ENCODE results near the gene POLR2J3.
"Not testable (repeated sequence)": the region's sequence is repeated elsewhere in the genome, so short reads cannot be mapped to it uniquely, and the experiment has no call there.

Gene POLR2J3

GRCh38 chr7:102542083-102542482, 30.3 kb downstream of the POLR2J3 start:
- in situ Hi-C loops (cut with MboI; ENCODE audit: low pct_unique_long_range_greater_than_20kb, low sequenced_read_pairs, unreplicated experiment): not testable (repeated sequence)

GRCh38 chr7:102540604-102541003, 31.8 kb downstream of the POLR2J3 start:
- DNase-seq (ENCODE audit: low spot score); in situ Hi-C loops (cut with MboI; ENCODE audit: low pct_unique_long_range_greater_than_20kb, low sequenced_read_pairs, unreplicated experiment): not testable (repeated sequence)

More at GRCh38 chr7:102542083-102542482, 30.3 kb downstream of the POLR2J3 start:
- DNase-seq (ENCODE audit: low spot score): not testable (repeated sequence)

GRCh38 chr7:102535062-102535615, 37.2 kb downstream of the POLR2J3 start:
- in situ Hi-C loops (cut with MboI; ENCODE audit: low pct_unique_long_range_greater_than_20kb, low sequenced_read_pairs, unreplicated experiment); DNase-seq (ENCODE audit: low spot score): not testable (repeated sequence)

- in situ Hi-C loops (cut with MboI; ENCODE audit: low pct_unique_long_range_greater_than_20kb, low sequenced_read_pairs, unreplicated experiment): not testable (repeated sequence)
Observed at GRCh38 chr7:102532127-102532526, 40.3 kb downstream of the POLR2J3 start.

GRCh38 chr7:102531583-102531982, 40.8 kb downstream of the POLR2J3 start:
- DNase-seq (ENCODE audit: low spot score); in situ Hi-C loops (cut with MboI; ENCODE audit: low pct_unique_long_range_greater_than_20kb, low sequenced_read_pairs, unreplicated experiment): not testable (repeated sequence)

More at GRCh38 chr7:102532127-102532526, 40.3 kb downstream of the POLR2J3 start:
- not testable (repeated sequence) for DNase-seq (ENCODE audit: low spot score)

GRCh38 chr7:102527822-102528793, 44.3 kb downstream of the POLR2J3 start:
- DNase-seq (ENCODE audit: low spot score); in situ Hi-C loops (cut with MboI; ENCODE audit: low pct_unique_long_range_greater_than_20kb, low sequenced_read_pairs, unreplicated experiment): not testable (repeated sequence)

- DNase-seq (ENCODE audit: low spot score); in situ Hi-C loops (cut with MboI; ENCODE audit: low pct_unique_long_range_greater_than_20kb, low sequenced_read_pairs, unreplicated experiment): not testable (repeated sequence)
Observed at GRCh38 chr7:102527182-102527581, 45.2 kb downstream of the POLR2J3 start.

- in situ Hi-C loops (cut with MboI; ENCODE audit: low pct_unique_long_range_greater_than_20kb, low sequenced_read_pairs, unreplicated experiment); DNase-seq (ENCODE audit: low spot score): not testable (repeated sequence)
Observed at GRCh38 chr7:102524803-102525202, 47.6 kb downstream of the POLR2J3 start.

- DNase-seq (ENCODE audit: low spot score); in situ Hi-C loops (cut with MboI; ENCODE audit: low pct_unique_long_range_greater_than_20kb, low sequenced_read_pairs, unreplicated experiment): not testable (repeated sequence)
Observed at GRCh38 chr7:102520797-102521196, 51.6 kb downstream of the POLR2J3 start.

- DNase-seq (ENCODE audit: low spot score); in situ Hi-C loops (cut with MboI; ENCODE audit: low pct_unique_long_range_greater_than_20kb, low sequenced_read_pairs, unreplicated experiment): not testable (repeated sequence)
Observed at GRCh38 chr7:102517550-102518147, 54.7 kb downstream of the POLR2J3 start, which contains the start of gene RASA4B. Gene RASA4B, minus strand, starts transcription at chr7:102517777. Its CDS starts 67 bp downstream, at chr7:102517710.
